Measurements from ENCODE around the gene CNPY3. TPM values are rescaled to one million over a fixed set of nuclear protein-coding genes. Genes with fewer than 3 reads are reported as not detected.
A peak's percentile ranks its signal among the peaks of the same experiment; 100 is the strongest.
"Not testable (repeated sequence)": the region's sequence is repeated elsewhere in the genome, so short reads cannot be mapped to it uniquely, and the experiment has no call there.

Gene CNPY3
- total and polyA plus RNA-seq, 2 donors (not counting 1 experiment from before 2014, with no cell fraction given): 30.3 to 30.4 TPM

DNA sequence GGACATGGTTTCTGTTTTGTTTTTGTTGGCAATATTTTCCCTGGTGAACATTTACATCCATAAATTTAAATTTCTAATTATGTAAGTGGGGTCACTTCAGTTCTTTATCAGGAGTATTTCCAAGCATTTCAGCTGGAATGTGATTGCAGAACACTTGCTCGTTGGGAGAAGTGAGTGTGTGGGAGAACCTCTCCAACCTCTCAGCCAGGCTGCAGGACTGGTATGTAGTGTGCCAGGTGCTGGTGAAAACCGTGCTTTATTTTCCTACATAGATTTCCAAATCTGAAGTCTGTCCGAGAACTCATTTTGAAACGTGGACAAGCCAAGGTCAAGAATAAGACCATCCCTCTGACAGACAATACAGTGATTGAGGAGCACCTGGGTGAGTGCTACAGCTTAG lies 43.6 kb upstream of the CNPY3 start:
- no peaks in the 10 kb centered on the region for H3K27me3 ChIP-seq (ENCODE audit: control insufficient read depth, insufficient read depth, low read length)
- H3K9ac ChIP-seq (ENCODE audit: insufficient read depth, low read length): no peak overlapping the region
- no peak overlapping the region for H3K4me3 ChIP-seq (replicated peaks in 1 of 4; ENCODE audit: control extremely low read depth in 1 of 4, insufficient read depth in 1 of 4, low read depth in 3 of 4, low read length in 4 of 4)
- H3K9me3 ChIP-seq (ENCODE audit: control insufficient read depth, insufficient read depth, low read depth, low read length): no peaks in the 10 kb centered on the region
- peaks cover 13% of the 10 kb centered on the region for H3K36me3 ChIP-seq (ENCODE audit: control insufficient read depth, insufficient read depth, low read length)
- no peak overlapping the region for H3K27ac ChIP-seq (ENCODE audit: insufficient read depth, low read length)
- no peak overlapping the region for H3K4me2 ChIP-seq (ENCODE audit: extremely low read depth, insufficient read depth, low read length)
- H3K4me1 ChIP-seq (ENCODE audit: control insufficient read depth, extremely low read depth, insufficient read depth, low read length): peaks cover 5% of the 10 kb centered on the region
- TF ChIP-seq EZH2 (IDR thresholded peaks at IDR 0.05; ENCODE audit: low read length, missing control alignments): no peak
- TF ChIP-seq, protein P1, sequence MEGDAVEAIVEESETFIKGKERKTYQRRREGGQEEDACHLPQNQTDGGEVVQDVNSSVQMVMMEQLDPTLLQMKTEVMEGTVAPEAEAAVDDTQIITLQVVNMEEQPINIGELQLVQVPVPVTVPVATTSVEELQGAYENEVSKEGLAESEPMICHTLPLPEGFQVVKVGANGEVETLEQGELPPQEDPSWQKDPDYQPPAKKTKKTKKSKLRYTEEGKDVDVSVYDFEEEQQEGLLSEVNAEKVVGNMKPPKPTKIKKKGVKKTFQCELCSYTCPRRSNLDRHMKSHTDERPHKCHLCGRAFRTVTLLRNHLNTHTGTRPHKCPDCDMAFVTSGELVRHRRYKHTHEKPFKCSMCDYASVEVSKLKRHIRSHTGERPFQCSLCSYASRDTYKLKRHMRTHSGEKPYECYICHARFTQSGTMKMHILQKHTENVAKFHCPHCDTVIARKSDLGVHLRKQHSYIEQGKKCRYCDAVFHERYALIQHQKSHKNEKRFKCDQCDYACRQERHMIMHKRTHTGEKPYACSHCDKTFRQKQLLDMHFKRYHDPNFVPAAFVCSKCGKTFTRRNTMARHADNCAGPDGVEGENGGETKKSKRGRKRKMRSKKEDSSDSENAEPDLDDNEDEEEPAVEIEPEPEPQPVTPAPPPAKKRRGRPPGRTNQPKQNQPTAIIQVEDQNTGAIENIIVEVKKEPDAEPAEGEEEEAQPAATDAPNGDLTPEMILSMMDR (conservative IDR thresholded peaks at IDR 0.05 in 1 of 2, IDR thresholded peaks at IDR 0.05 in 1 of 2; ENCODE audit: low read depth in 1 of 2, low read length in 2 of 2): no peak
- no peaks in the 10 kb centered on the region for H4K20me1 ChIP-seq (ENCODE audit: control insufficient read depth, extremely low read depth, insufficient read depth, low read length)
- no peak overlapping the region for H2AFZ ChIP-seq (ENCODE audit: low read length)
- H3K79me2 ChIP-seq (ENCODE audit: control insufficient read depth, insufficient read depth, low read length): peaks cover 26% of the 10 kb centered on the region
- DNase-seq (ENCODE audit: low read depth in 2 of 2): no peak

- not testable (repeated sequence) for H2AFZ ChIP-seq (ENCODE audit: low read length); H3K9ac ChIP-seq (ENCODE audit: insufficient read depth, low read length); H3K9me3 ChIP-seq (ENCODE audit: control insufficient read depth, insufficient read depth, low read depth, low read length); H3K27me3 ChIP-seq (ENCODE audit: control insufficient read depth, insufficient read depth, low read length); H4K20me1 ChIP-seq (ENCODE audit: control insufficient read depth, extremely low read depth, insufficient read depth, low read length); DNase-seq (ENCODE audit: low read depth in 2 of 2); H3K4me1 ChIP-seq (ENCODE audit: control insufficient read depth, extremely low read depth, insufficient read depth, low read length); H3K79me2 ChIP-seq (ENCODE audit: control insufficient read depth, insufficient read depth, low read length); H3K4me3 ChIP-seq (replicated peaks in 1 of 4; ENCODE audit: control extremely low read depth in 1 of 4, insufficient read depth in 1 of 4, low read depth in 3 of 4, low read length in 4 of 4); H3K4me2 ChIP-seq (ENCODE audit: extremely low read depth, insufficient read depth, low read length); H3K27ac ChIP-seq (ENCODE audit: insufficient read depth, low read length)
- H3K36me3 ChIP-seq (ENCODE audit: control insufficient read depth, insufficient read depth, low read length): peaks cover 11% of the 10 kb centered on the region
Observed at GRCh38 chr6:42888201-42888600, 41.1 kb upstream of the CNPY3 start.

DNA sequence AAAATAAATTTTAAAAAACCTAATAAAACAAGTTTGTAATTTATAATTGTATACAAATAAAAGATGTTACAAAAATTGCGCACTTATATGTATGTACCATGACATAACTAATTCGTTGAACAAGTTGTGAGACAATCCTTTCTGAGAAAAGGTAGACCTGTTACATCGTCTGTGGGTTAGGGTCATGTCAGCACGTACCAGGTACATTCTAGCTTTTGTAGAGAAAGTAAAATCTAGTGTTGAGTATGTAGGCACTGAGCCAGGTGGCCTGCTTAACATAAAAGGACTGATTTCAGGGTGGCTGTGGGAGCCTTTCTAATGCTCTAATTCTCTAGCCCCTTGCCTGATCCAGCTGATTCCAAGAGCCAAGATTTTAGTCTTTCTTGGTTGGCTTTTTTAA lies 39.5 kb upstream of the CNPY3 start:
- TF ChIP-seq EZH2 (IDR thresholded peaks at IDR 0.05; ENCODE audit: low read length, missing control alignments): no peak
- H3K79me2 ChIP-seq (ENCODE audit: control insufficient read depth, insufficient read depth, low read length): peaks cover under 1% of the 10 kb centered on the region
- H3K4me2 ChIP-seq (ENCODE audit: extremely low read depth, insufficient read depth, low read length): peak overlapping the region; percentile 94
- no peaks in the 10 kb centered on the region for H4K20me1 ChIP-seq (ENCODE audit: control insufficient read depth, extremely low read depth, insufficient read depth, low read length)
- peak overlapping the region; percentile 75 to 86 (median 81) for H3K4me3 ChIP-seq (replicated peaks in 1 of 4; ENCODE audit: control extremely low read depth in 1 of 4, insufficient read depth in 1 of 4, low read depth in 3 of 4, low read length in 4 of 4)
- H2AFZ ChIP-seq (ENCODE audit: low read length): no peak overlapping the region
- H3K9ac ChIP-seq (ENCODE audit: insufficient read depth, low read length): peak overlapping the region; percentile 52
- peak in 1 of 2 donors; percentile 17 for DNase-seq (ENCODE audit: low read depth in 2 of 2)
- peak overlapping the region; percentile 95 for H3K27ac ChIP-seq (ENCODE audit: insufficient read depth, low read length)
- H3K4me1 ChIP-seq (ENCODE audit: control insufficient read depth, extremely low read depth, insufficient read depth, low read length): peaks cover 5% of the 10 kb centered on the region
- peaks cover 4% of the 10 kb centered on the region for H3K36me3 ChIP-seq (ENCODE audit: control insufficient read depth, insufficient read depth, low read length)
- no peaks in the 10 kb centered on the region for H3K27me3 ChIP-seq (ENCODE audit: control insufficient read depth, insufficient read depth, low read length)
- H3K9me3 ChIP-seq (ENCODE audit: control insufficient read depth, insufficient read depth, low read depth, low read length): no peaks in the 10 kb centered on the region

GRCh38 chr6:42890311-42891198 lies 38.7 kb upstream of the CNPY3 start:
- H2AFZ ChIP-seq (ENCODE audit: low read length): peak overlapping the region; percentile 90
- H4K20me1 ChIP-seq (ENCODE audit: control insufficient read depth, extremely low read depth, insufficient read depth, low read length): no peaks in the 10 kb centered on the region
- H3K36me3 ChIP-seq (ENCODE audit: control insufficient read depth, insufficient read depth, low read length): peaks cover 3% of the 10 kb centered on the region
- H3K4me3 ChIP-seq (replicated peaks in 1 of 4; ENCODE audit: control extremely low read depth in 1 of 4, insufficient read depth in 1 of 4, low read depth in 3 of 4, low read length in 4 of 4): peak overlapping the region; percentile 75 to 86 (median 81)
- no peaks in the 10 kb centered on the region for H3K79me2 ChIP-seq (ENCODE audit: control insufficient read depth, insufficient read depth, low read length)
- no peaks in the 10 kb centered on the region for H3K9me3 ChIP-seq (ENCODE audit: control insufficient read depth, insufficient read depth, low read depth, low read length)
- no peak for TF ChIP-seq EZH2 (IDR thresholded peaks at IDR 0.05; ENCODE audit: low read length, missing control alignments)
- TF ChIP-seq, protein P1 (conservative IDR thresholded peaks at IDR 0.05 in 1 of 2, IDR thresholded peaks at IDR 0.05 in 1 of 2; ENCODE audit: low read depth in 1 of 2, low read length in 2 of 2): no peak
- H3K4me1 ChIP-seq (ENCODE audit: control insufficient read depth, extremely low read depth, insufficient read depth, low read length): peaks cover 5% of the 10 kb centered on the region
- DNase-seq (ENCODE audit: low read depth in 2 of 2): peak; percentile 98 to 99
- peak overlapping the region; percentile 95 for H3K27ac ChIP-seq (ENCODE audit: insufficient read depth, low read length)
- H3K27me3 ChIP-seq (ENCODE audit: control insufficient read depth, insufficient read depth, low read length): no peaks in the 10 kb centered on the region
- peak overlapping the region; percentile 94 for H3K4me2 ChIP-seq (ENCODE audit: extremely low read depth, insufficient read depth, low read length)
- peak overlapping the region; percentile 84 for H3K9ac ChIP-seq (ENCODE audit: insufficient read depth, low read length)

All from fibroblast of lung (primary cell).